Neural progenitor cell (in vitro differentiated cells): Measurements from ENCODE around the gene FASN. TPM values are rescaled to one million over a fixed set of nuclear protein-coding genes. Genes with fewer than 3 reads are reported as not detected.

Source experiments
- DNase-seq: peaks from one replicate; pipeline ENCODE4 v3.0.0-alpha.2; 2016; ENCODE audit warnings: low spot score
- H2AFZ ChIP-seq: fragments of 200-600 bp; sonication (generic); replicated peaks from 2 replicates; pipeline ENCODE4 v1.6.1; 2016; ENCODE audit warnings: antibody characterized with exemption
- H3F3A ChIP-seq: fragments of 200-600 bp; sonication (generic); 2 replicates; pipeline ENCODE4 v1.6.1; 2016; ENCODE audit warnings: antibody characterized with exemption, low read depth
- H3K27ac ChIP-seq: fragments of 200-600 bp; sonication (generic); 2 replicates; pipeline ENCODE4 v1.5.1; 2016; ENCODE audit warnings: mild to moderate bottlenecking
- H3K27me3 ChIP-seq: fragments of 200-600 bp; sonication (generic); 2 replicates; pipeline ENCODE4 v1.6.1; 2016; ENCODE audit warnings: mild to moderate bottlenecking, moderate library complexity
- H3K36me3 ChIP-seq: fragments of 200-600 bp; sonication (generic); 2 replicates; pipeline ENCODE4 v1.5.1; 2016
- H3K4me1 ChIP-seq: fragments of 200-600 bp; sonication (generic); 2 replicates; pipeline ENCODE4 v1.6.1; 2016; ENCODE audit warnings: mixed run types
- H3K4me2 ChIP-seq: fragments of 200-600 bp; sonication (generic); 2 replicates; pipeline ENCODE4 v1.6.1; 2016
- H3K4me3 ChIP-seq: fragments of 200-600 bp; sonication (generic); 2 replicates; pipeline ENCODE4 v1.5.1; 2016
- H3K79me2 ChIP-seq: fragments of 200-600 bp; sonication (generic); 2 replicates; pipeline ENCODE4 v1.6.1; 2016; ENCODE audit warnings: low read depth
- H3K9ac ChIP-seq: fragments of 200-600 bp; sonication (generic); 2 replicates; pipeline ENCODE4 v1.6.1; 2016
- H3K9me3 ChIP-seq: fragments of 200-600 bp; sonication (generic); 2 replicates; pipeline ENCODE4 v1.5.1; 2016; ENCODE audit warnings: low read depth
- H4K20me1 ChIP-seq: fragments of 200-600 bp; sonication (generic); 2 replicates; pipeline ENCODE4 v1.6.1; 2016; ENCODE audit warnings: low read depth
- H3K27ac Mint-ChIP-seq: 3 replicates; pipeline ENCODE4 v1.8.0; 2021; ENCODE audit warnings: mixed read lengths
- H3K27me3 Mint-ChIP-seq: 2 replicates; pipeline ENCODE4 v1.8.0; 2022; ENCODE audit warnings: low read depth, mild to moderate bottlenecking, inconsistent platforms, moderate library complexity, mixed read lengths; ENCODE audit not compliant: insufficient read depth
- H3K36me3 Mint-ChIP-seq: 3 replicates; pipeline ENCODE4 v1.8.0; 2021; ENCODE audit warnings: mixed read lengths
- H3K4me1 Mint-ChIP-seq: 3 replicates; pipeline ENCODE4 v1.8.0; 2021; ENCODE audit warnings: mixed read lengths
- H3K4me3 Mint-ChIP-seq: 3 replicates; pipeline ENCODE4 v1.8.0; 2021; ENCODE audit warnings: mild to moderate bottlenecking, moderate library complexity, mixed read lengths
- H3K9me3 Mint-ChIP-seq: 3 replicates; pipeline ENCODE4 v1.8.0; 2020; ENCODE audit warnings: mixed read lengths
- EZH2 ChIP-seq: fragments of 200-600 bp; sonication (generic); IDR thresholded peaks from 2 replicates; pipeline ENCODE4 v1.6.1; 2017; ENCODE audit warnings: antibody characterized with exemption, mild to moderate bottlenecking, moderate library complexity
- EZH2phosphoT487 ChIP-seq: fragments of 200-600 bp; sonication (generic); IDR thresholded peaks from 2 replicates; pipeline ENCODE4 v1.6.1; 2017; ENCODE audit warnings: antibody characterized with exemption
- total RNA-seq: library from RNA; depleted of rRNA; stranded (reverse); fragments of >200 nt; gene quantifications from 2 replicates; pipeline ENCODE4 v1.2.3, GENCODE V29; 2015; ENCODE audit warnings: low replicate concordance
- TF ChIP-seq, protein P1 (sequence below): fragments of 200-600 bp; sonication (generic); IDR thresholded peaks from 2 replicates; pipeline ENCODE4 v1.5.1; 2017; ENCODE audit warnings: antibody characterized with exemption, mild to moderate bottlenecking

The FASN gene
- total RNA-seq, 1 donor from 2014 or later = 77.9 TPM

DNA sequence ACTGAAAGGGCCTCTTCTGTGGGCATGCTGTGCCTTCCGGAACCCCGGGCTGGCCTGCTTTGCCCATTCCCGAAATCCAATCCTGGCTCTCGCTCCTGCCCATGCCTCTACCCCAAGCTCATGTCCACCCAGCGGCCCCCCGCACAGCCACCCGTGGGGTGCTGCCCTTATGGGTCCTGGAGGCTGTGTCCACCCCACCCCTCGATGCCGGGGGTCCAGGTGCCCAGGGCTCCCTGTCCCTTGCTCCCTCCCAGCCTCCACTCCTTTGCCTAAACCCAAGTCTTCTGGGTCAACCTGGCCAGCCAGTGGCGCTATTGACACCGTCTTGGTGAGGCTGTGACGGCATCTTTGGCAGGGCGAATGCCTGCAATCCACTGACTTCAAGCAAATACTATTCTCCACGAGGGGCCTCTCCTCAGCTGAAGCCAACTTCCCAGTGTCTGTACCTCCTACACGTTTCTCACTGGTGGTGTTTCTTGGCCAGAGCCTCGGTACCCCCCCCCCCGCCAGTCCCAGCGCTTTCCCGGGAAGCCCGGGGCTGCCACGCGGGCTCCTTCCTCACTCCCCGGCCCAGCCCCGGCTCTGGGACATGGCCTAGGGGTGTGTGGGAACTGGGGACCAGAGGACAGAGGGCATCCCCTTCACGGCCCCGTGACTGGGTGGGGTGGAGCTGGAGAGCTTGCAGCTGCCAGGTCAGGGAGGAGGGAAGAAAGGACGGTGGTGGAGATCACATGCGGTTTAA lies 20.2 kb downstream of the FASN start:
- TF ChIP-seq EZH2 (no peak), EZH2phosphoT487 (no peak)
- TF ChIP-seq, protein P1, sequence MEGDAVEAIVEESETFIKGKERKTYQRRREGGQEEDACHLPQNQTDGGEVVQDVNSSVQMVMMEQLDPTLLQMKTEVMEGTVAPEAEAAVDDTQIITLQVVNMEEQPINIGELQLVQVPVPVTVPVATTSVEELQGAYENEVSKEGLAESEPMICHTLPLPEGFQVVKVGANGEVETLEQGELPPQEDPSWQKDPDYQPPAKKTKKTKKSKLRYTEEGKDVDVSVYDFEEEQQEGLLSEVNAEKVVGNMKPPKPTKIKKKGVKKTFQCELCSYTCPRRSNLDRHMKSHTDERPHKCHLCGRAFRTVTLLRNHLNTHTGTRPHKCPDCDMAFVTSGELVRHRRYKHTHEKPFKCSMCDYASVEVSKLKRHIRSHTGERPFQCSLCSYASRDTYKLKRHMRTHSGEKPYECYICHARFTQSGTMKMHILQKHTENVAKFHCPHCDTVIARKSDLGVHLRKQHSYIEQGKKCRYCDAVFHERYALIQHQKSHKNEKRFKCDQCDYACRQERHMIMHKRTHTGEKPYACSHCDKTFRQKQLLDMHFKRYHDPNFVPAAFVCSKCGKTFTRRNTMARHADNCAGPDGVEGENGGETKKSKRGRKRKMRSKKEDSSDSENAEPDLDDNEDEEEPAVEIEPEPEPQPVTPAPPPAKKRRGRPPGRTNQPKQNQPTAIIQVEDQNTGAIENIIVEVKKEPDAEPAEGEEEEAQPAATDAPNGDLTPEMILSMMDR = peak; percentile 7
- Histone ChIP-seq H3K9me3 (no peaks in the 10 kb centered on the region), H3F3A (peaks cover 37% of the 10 kb centered on the region), H3K4me3 (no peak overlapping the region), H3K9ac (no peak overlapping the region), H3K4me1 (no peaks in the 10 kb centered on the region), H3K27me3 (peaks cover 19% of the 10 kb centered on the region), H2AFZ (no peak overlapping the region), H3K4me2 (no peak overlapping the region), H3K79me2 (no peaks in the 10 kb centered on the region), H3K27ac (peak overlapping the region; percentile 34), H4K20me1 (peaks cover 42% of the 10 kb centered on the region), H3K36me3 (no peaks in the 10 kb centered on the region)
- Mint-ChIP-seq H3K27ac (no peak overlapping the region), H3K27me3 (peaks cover 2% of the 10 kb centered on the region), H3K9me3 (no peaks in the 10 kb centered on the region), H3K4me3 (no peak overlapping the region), H3K4me1 (peaks cover 2% of the 10 kb centered on the region), H3K36me3 (peaks cover 5% of the 10 kb centered on the region)
- DNase-seq = peak; percentile 41

DNA sequence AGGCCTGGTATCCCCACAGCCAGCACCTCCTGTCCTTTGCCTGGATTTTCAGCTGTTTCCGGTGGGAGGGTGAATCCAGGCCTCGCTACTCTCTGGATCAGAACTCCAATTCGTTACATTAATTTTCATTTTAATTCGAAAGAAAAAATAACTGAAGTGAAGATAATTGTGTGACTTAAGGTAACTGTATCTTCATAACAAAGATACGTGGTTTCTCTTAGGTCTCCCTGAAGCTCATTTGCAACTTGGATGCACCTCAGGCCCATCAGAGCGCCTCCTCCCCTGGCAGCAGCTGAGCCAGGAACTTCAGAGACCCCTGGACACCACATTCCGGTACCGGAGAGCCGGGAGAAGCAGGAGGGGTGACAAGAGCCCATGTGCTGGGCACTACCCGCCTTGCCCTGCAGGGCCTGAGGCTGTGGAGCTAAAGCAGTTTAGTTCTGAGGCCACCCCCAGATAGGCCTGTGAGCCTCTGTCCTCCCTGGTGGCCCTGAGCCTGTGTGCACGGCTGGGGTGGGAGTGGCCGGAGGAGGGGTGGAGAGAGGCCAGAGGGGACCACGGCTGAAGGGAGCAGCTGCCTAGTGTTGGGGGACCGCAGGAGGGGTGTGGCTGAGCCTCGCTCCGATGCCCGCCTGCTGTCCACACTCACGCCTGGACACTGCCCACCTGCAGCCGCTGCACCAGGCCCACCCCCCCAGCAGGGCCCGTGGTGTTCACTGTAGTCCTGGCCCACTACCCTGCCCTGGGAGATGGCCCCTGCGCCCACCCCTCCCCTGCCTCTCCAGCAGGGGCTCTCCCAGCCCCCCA lies 21.0 kb downstream of the FASN start:
- Mint-ChIP-seq H3K27me3 (peaks cover 2% of the 10 kb centered on the region), H3K9me3 (no peaks in the 10 kb centered on the region), H3K27ac (no peak overlapping the region), H3K4me1 (peaks cover 2% of the 10 kb centered on the region), H3K4me3 (no peak overlapping the region), H3K36me3 (peaks cover 5% of the 10 kb centered on the region)
- Histone ChIP-seq H3K4me3 (no peak overlapping the region), H2AFZ (no peak overlapping the region), H4K20me1 (peaks cover 34% of the 10 kb centered on the region), H3K79me2 (no peaks in the 10 kb centered on the region), H3K4me1 (no peaks in the 10 kb centered on the region), H3K36me3 (no peaks in the 10 kb centered on the region), H3K9me3 (no peaks in the 10 kb centered on the region), H3K27ac (peak overlapping the region; percentile 34), H3F3A (peaks cover 37% of the 10 kb centered on the region), H3K27me3 (peaks cover 25% of the 10 kb centered on the region), H3K9ac (no peak overlapping the region), H3K4me2 (no peak overlapping the region)
- DNase-seq = peak; percentile 57
- no peak for TF ChIP-seq EZH2phosphoT487
- TF ChIP-seq, protein P1 = no peak
- no peak for TF ChIP-seq EZH2

DNA sequence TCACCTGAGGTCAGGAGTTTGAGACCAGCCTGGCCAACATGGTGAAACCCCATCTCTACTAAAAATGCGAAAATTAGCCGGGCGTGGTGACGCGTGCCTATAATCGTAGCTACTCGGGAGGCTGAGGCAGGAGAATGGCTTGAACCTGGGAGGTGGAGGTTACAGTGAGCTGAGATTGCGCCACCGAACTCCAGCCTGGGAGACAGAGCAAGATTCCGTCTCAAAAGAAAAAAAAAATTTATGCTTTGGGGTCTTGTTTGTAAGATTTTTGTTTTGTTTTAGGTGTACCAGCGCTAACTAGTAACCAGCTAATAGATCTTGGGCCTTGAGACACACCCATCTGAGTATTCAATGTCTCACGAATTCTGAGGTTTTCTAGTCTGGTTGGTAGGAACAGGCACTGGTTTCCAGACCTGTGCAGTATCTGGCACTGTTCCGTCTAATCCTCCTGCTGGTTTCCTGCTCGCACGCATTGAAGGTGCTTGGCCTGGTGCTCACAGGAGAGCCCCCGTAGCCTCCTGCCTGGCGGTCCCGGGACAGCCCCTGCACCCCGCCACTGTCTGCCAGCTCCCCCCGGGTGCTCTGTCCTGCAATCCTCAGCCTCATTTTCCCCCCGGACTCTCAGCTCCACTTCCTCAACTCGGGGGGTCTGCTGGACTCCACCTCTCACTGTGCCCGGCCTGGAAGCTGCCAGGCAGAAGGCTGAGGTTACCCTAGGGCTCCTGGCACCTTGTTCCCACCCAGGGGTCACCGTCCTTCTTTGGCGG lies 21.8 kb downstream of the FASN start:
- DNase-seq = no peak
- H3K9me3 ChIP-seq = no peaks in the 10 kb centered on the region
- Mint-ChIP-seq H3K4me3 (peak overlapping the region; percentile 55), H3K27me3 (peaks cover 2% of the 10 kb centered on the region), H3K9me3 (no peaks in the 10 kb centered on the region), H3K36me3 (peaks cover 5% of the 10 kb centered on the region), H3K27ac (no peak overlapping the region), H3K4me1 (peaks cover 2% of the 10 kb centered on the region)
- H3K36me3 ChIP-seq = no peaks in the 10 kb centered on the region
- peaks cover 31% of the 10 kb centered on the region for H3K27me3 ChIP-seq
- H3K9ac ChIP-seq = no peak overlapping the region
- no peaks in the 10 kb centered on the region for H3K4me1 ChIP-seq
- H2AFZ ChIP-seq = no peak overlapping the region
- H3K4me2 ChIP-seq = no peak overlapping the region
- peaks cover 29% of the 10 kb centered on the region for H4K20me1 ChIP-seq
- peaks cover 37% of the 10 kb centered on the region for H3F3A ChIP-seq
- H3K79me2 ChIP-seq = no peaks in the 10 kb centered on the region
- H3K27ac ChIP-seq = peak overlapping the region; percentile 34
- H3K4me3 ChIP-seq = no peak overlapping the region
- TF ChIP-seq, protein P1 = no peak
- no peak for TF ChIP-seq EZH2
- TF ChIP-seq EZH2phosphoT487 = no peak
